ENCODE results near the gene CACYBP. TPM values are rescaled to one million over a fixed set of nuclear protein-coding genes. Genes with fewer than 3 reads are reported as not detected.

CACYBP gene
- polyA plus RNA-seq, 1 experiment, result 71.2 TPM

GRCh38 chr1:175045097-175045496, 45.4 kb downstream of the CACYBP start:
- TF ChIP-seq CTCF (IDR thresholded peaks at IDR 0.05; ENCODE audit: low read depth, low read length), result no peak
- ChIA-PET POLR2A (no interaction called here), CTCF (interaction anchor here (1.1 kb wide), 1 partner anchor 101 kb away, joined by 3 read pairs; no protein-coding TSS in a partner anchor)
- peaks cover 4% of the 10 kb centered on the region for H3K27me3 ChIP-seq (ENCODE audit: control insufficient read depth, insufficient read depth, low read length)
- no peak overlapping the region for H3K4me3 ChIP-seq (ENCODE audit: low read depth, low read length)
- no peak overlapping the region for H3K27ac ChIP-seq (ENCODE audit: low read depth, low read length)
- no peak for DNase-seq (ENCODE audit: low read depth, low spot score)
- H3K9me3 ChIP-seq (ENCODE audit: control insufficient read depth, insufficient read depth, low read length), result no peaks in the 10 kb centered on the region; the same call in 1 of the 2 replicates

GRCh38 chr1:175045519-175045918, 45.8 kb downstream of the CACYBP start:
- TF ChIP-seq CTCF (IDR thresholded peaks at IDR 0.05; ENCODE audit: low read depth, low read length), result no peak
- DNase-seq (ENCODE audit: low read depth, low spot score), result no peak
- peaks cover 4% of the 10 kb centered on the region for H3K27me3 ChIP-seq (ENCODE audit: control insufficient read depth, insufficient read depth, low read length)
- POLR2A ChIA-PET, result no interaction called here
- no peak overlapping the region for H3K4me3 ChIP-seq (ENCODE audit: low read depth, low read length)
- no peak overlapping the region for H3K27ac ChIP-seq (ENCODE audit: low read depth, low read length)
- no peaks in the 10 kb centered on the region; the same call in 1 of the 2 replicates for H3K9me3 ChIP-seq (ENCODE audit: control insufficient read depth, insufficient read depth, low read length)
- CTCF ChIA-PET, result interaction anchor here (0.9 kb wide), 1 partner anchor 16 kb away, joined by 3 read pairs; no protein-coding TSS in a partner anchor

- POLR2A ChIA-PET, result no interaction called here
- Histone ChIP-seq H3K27ac (ENCODE audit: low read depth, low read length) (no peak overlapping the region), H3K9me3 (ENCODE audit: control insufficient read depth, insufficient read depth, low read length) (no peaks in the 10 kb centered on the region), H3K4me3 (ENCODE audit: low read depth, low read length) (no peak overlapping the region), H3K27me3 (ENCODE audit: control insufficient read depth, insufficient read depth, low read length) (no peaks in the 10 kb centered on the region)
- no peak for DNase-seq (ENCODE audit: low read depth, low spot score)
- CTCF ChIA-PET, result no interaction called here
- no peak for TF ChIP-seq CTCF (IDR thresholded peaks at IDR 0.05; ENCODE audit: low read depth, low read length)
Observed at GRCh38 chr1:175050992-175051391, 51.2 kb downstream of the CACYBP start.

- ChIA-PET CTCF (interaction anchor here (1.6 kb wide), 1 partner anchor 71 kb away, joined by 5 read pairs; no protein-coding TSS in a partner anchor), POLR2A (no interaction called here)
- Histone ChIP-seq H3K9me3 (ENCODE audit: control insufficient read depth, insufficient read depth, low read length) (no peaks in the 10 kb centered on the region), H3K27me3 (ENCODE audit: control insufficient read depth, insufficient read depth, low read length) (no peaks in the 10 kb centered on the region), H3K27ac (ENCODE audit: low read depth, low read length) (no peak overlapping the region), H3K4me3 (ENCODE audit: low read depth, low read length) (no peak overlapping the region)
- DNase-seq (ENCODE audit: low read depth, low spot score), result no peak
- no peak for TF ChIP-seq CTCF (IDR thresholded peaks at IDR 0.05; ENCODE audit: low read depth, low read length)
Observed at GRCh38 chr1:175054736-175055135, 55.0 kb downstream of the CACYBP start.

Small RNA genes within 50 kb of the gene (small RNA-seq; reads per million reads assigned to genes)
- gene RF00019 (ENCODE audit: insufficient read length, low read depth) (not detected), gene RNU6-307P (ENCODE audit: insufficient read length, low read depth) (not detected)

Other genes starting within 250 kb of the CACYBP start
- 37.4 and 40.8 TPM in 2 replicates for gene MRPS14, start 23.5 kb downstream of the CACYBP start, polyA plus RNA-seq (2011; rRNA removed)
- gene TNN, start 67.9 kb downstream of the CACYBP start, polyA plus RNA-seq (2011; rRNA removed), result not detected in 2 replicates
- not detected in 2 replicates for gene KIAA0040, start 192.8 kb downstream of the CACYBP start, polyA plus RNA-seq (2011; rRNA removed)